Stimulated activated CD8-positive, alpha-beta memory T cell treated with anti-CD3 and anti-CD28 coated beads, Interleukin-7, amount 100 ng/mL, for 24 hours (primary cell): Measurements from ENCODE around the gene APIP.

Source experiments
- DNase-seq: peaks from one replicate; pipeline ENCODE4 v3.0.0-alpha.2; 2020; ENCODE audit warnings: low read depth

The APIP gene

GRCh38 chr11:34887260-34887659 is 28.9 kb downstream of the APIP start:
- no peak for DNase-seq

GRCh38 chr11:34886609-34887008 is 29.6 kb downstream of the APIP start:
- no peak for DNase-seq

GRCh38 chr11:34881900-34882299 is 34.3 kb downstream of the APIP start:
- DNase-seq = no peak

- no peak for DNase-seq
Observed at GRCh38 chr11:34877375-34877975, 38.7 kb downstream of the APIP start.

- no peak for DNase-seq
Observed at GRCh38 chr11:34874202-34874601, 42.0 kb downstream of the APIP start.

GRCh38 chr11:34870548-34871196 is 45.5 kb downstream of the APIP start:
- DNase-seq = no peak

GRCh38 chr11:34869425-34869824 is 46.8 kb downstream of the APIP start:
- no peak for DNase-seq

- no peak for DNase-seq
Observed at GRCh38 chr11:34866375-34866774, 49.8 kb downstream of the APIP start.

- DNase-seq = no peak
Observed at GRCh38 chr11:34865261-34865660, 50.9 kb downstream of the APIP start.

GRCh38 chr11:34864424-34864823 is 51.8 kb downstream of the APIP start:
- DNase-seq = no peak

GRCh38 chr11:34863048-34863447 is 53.1 kb downstream of the APIP start:
- no peak for DNase-seq

- no peak for DNase-seq
Observed at GRCh38 chr11:34860518-34860917, 55.7 kb downstream of the APIP start.

GRCh38 chr11:34860034-34860433 is 56.1 kb downstream of the APIP start:
- no peak for DNase-seq

- DNase-seq = no peak
Observed at GRCh38 chr11:34859496-34859895, 56.7 kb downstream of the APIP start.

GRCh38 chr11:34857463-34857862 is 58.7 kb downstream of the APIP start:
- DNase-seq = no peak

- DNase-seq = no peak
Observed at GRCh38 chr11:34856251-34856650, 59.9 kb downstream of the APIP start.

GRCh38 chr11:34855754-34856095 is 60.5 kb downstream of the APIP start:
- DNase-seq = no peak

GRCh38 chr11:34855021-34855753 is 61.0 kb downstream of the APIP start:
- no peak for DNase-seq

GRCh38 chr11:34851916-34852315 is 64.3 kb downstream of the APIP start:
- no peak for DNase-seq

GRCh38 chr11:34850334-34850733 is 65.8 kb downstream of the APIP start:
- DNase-seq = no peak

- no peak for DNase-seq
Observed at GRCh38 chr11:34846467-34846866, 69.7 kb downstream of the APIP start.

- no peak for DNase-seq
Observed at GRCh38 chr11:34844463-34845112, 71.6 kb downstream of the APIP start.

GRCh38 chr11:34843271-34843670 is 72.9 kb downstream of the APIP start:
- DNase-seq = no peak
